H9 (cell line): ENCODE measurements around the gene VEGFB. TPM values are rescaled to one million over a fixed set of nuclear protein-coding genes. Genes with fewer than 3 reads are reported as not detected.

Experiments
- DNase-seq: peaks from one replicate; pipeline ENCODE4 v3.0.0-alpha.2; 2017
- H2AFZ ChIP-seq: one replicate; pipeline ENCODE4 v1.6.1; 2013; ENCODE audit warnings: mild to moderate bottlenecking, low read length, control low read depth, moderate library complexity
- H2AK5ac ChIP-seq: 2 replicates; pipeline ENCODE4 v1.6.1; 2013; ENCODE audit warnings: low read length, control low read depth, mixed read lengths; ENCODE audit not compliant: insufficient read length
- H2BK120ac ChIP-seq: one replicate; pipeline ENCODE4 v1.6.1; 2013; ENCODE audit warnings: low read depth, mild to moderate bottlenecking, low read length, control low read depth, inconsistent platforms; ENCODE audit not compliant: poor library complexity, severe bottlenecking
- H2BK12ac ChIP-seq: 2 replicates; pipeline ENCODE4 v1.6.1; 2013; ENCODE audit warnings: low read length, control low read depth, mixed read lengths, low read depth; ENCODE audit not compliant: insufficient read length
- H2BK15ac ChIP-seq: 2 replicates; pipeline ENCODE4 v1.6.1; 2013; ENCODE audit warnings: low read depth, low read length, control low read depth
- H2BK20ac ChIP-seq: one replicate; pipeline ENCODE4 v1.6.1; 2013; ENCODE audit warnings: low read depth, mild to moderate bottlenecking, low read length, control low read depth, inconsistent platforms; ENCODE audit not compliant: poor library complexity, severe bottlenecking
- H2BK5ac ChIP-seq: 2 replicates; pipeline ENCODE4 v1.6.1; 2013; ENCODE audit warnings: low read length, control low read depth, mixed read lengths; ENCODE audit not compliant: insufficient read length
- H3K14ac ChIP-seq: 2 replicates; pipeline ENCODE4 v1.6.1; 2013; ENCODE audit warnings: low read length, control low read depth; ENCODE audit not compliant: insufficient read depth
- H3K18ac ChIP-seq: 2 replicates; pipeline ENCODE4 v1.6.1; 2013; ENCODE audit warnings: low read depth, mild to moderate bottlenecking, mixed read lengths, low read length, control low read depth; ENCODE audit not compliant: insufficient read length
- H3K23ac ChIP-seq: 2 replicates; pipeline ENCODE4 v1.6.1; 2013; ENCODE audit warnings: low read length, control low read depth, mixed read lengths, low read depth; ENCODE audit not compliant: insufficient read length
- H3K23me2 ChIP-seq: 2 replicates; pipeline ENCODE4 v1.6.1; 2013; ENCODE audit warnings: low read depth, mild to moderate bottlenecking, mixed read lengths, low read length, control low read depth; ENCODE audit not compliant: insufficient read length, poor library complexity, severe bottlenecking
- H3K27ac ChIP-seq: 2 replicates; pipeline ENCODE4 v1.5.1; 2013; ENCODE audit warnings: low read length, control low read depth, mixed read lengths, low read depth; ENCODE audit not compliant: insufficient read length
- H3K27me3 ChIP-seq: 2 replicates; pipeline ENCODE4 v1.6.1; 2013; ENCODE audit warnings: low read length, control low read depth, inconsistent platforms; ENCODE audit not compliant: insufficient read depth
- H3K4ac ChIP-seq: 2 replicates; pipeline ENCODE4 v1.6.1; 2013; ENCODE audit warnings: low read depth, mild to moderate bottlenecking, control low read depth, inconsistent platforms, low read length, moderate library complexity
- H3K4me1 ChIP-seq: 2 replicates; pipeline ENCODE4 v1.6.1; 2013; ENCODE audit warnings: low read length, control low read depth, inconsistent platforms; ENCODE audit not compliant: insufficient read depth
- H3K4me2 ChIP-seq: 2 replicates; pipeline ENCODE4 v1.6.1; 2013; ENCODE audit warnings: low read length, control low read depth, mixed read lengths; ENCODE audit not compliant: insufficient read length, insufficient read depth
- H3K56ac ChIP-seq: 2 replicates; pipeline ENCODE4 v1.6.1; 2013; ENCODE audit warnings: low read depth, mild to moderate bottlenecking, mixed read lengths, low read length, control low read depth; ENCODE audit not compliant: insufficient read length
- H3K79me1 ChIP-seq: 2 replicates; pipeline ENCODE4 v1.6.1; 2013; ENCODE audit warnings: low read depth, mild to moderate bottlenecking, moderate library complexity, low read length, control low read depth, inconsistent platforms; ENCODE audit not compliant: insufficient read depth, poor library complexity, severe bottlenecking
- H3K79me2 ChIP-seq: 2 replicates; pipeline ENCODE4 v1.6.1; 2013; ENCODE audit warnings: low read length, control low read depth, inconsistent platforms; ENCODE audit not compliant: insufficient read depth
- H3K9ac ChIP-seq: 2 replicates; pipeline ENCODE4 v1.6.1; 2013; ENCODE audit warnings: low read length, control low read depth, mixed read lengths; ENCODE audit not compliant: insufficient read length; ENCODE audit errors: extremely low read depth
- H3K9me3 ChIP-seq: one replicate; pipeline ENCODE4 v1.6.1; 2013; ENCODE audit warnings: low read depth, low read length, inconsistent platforms; ENCODE audit not compliant: control insufficient read depth
- H3T11ph ChIP-seq: one replicate; pipeline ENCODE4 v1.6.1; 2013; ENCODE audit warnings: mild to moderate bottlenecking, low read length, control low read depth, inconsistent platforms
- H4K20me1 ChIP-seq: one replicate; pipeline ENCODE4 v1.6.1; 2013; ENCODE audit not compliant: control insufficient read depth, insufficient read length, insufficient read depth
- H4K5ac ChIP-seq: 2 replicates; pipeline ENCODE4 v1.6.1; 2013; ENCODE audit warnings: low read depth, mild to moderate bottlenecking, mixed read lengths, low read length, control low read depth; ENCODE audit not compliant: insufficient read length
- H4K8ac ChIP-seq: replicated peaks from 2 replicates; pipeline ENCODE4 v1.6.1; 2013; ENCODE audit warnings: low read length, control low read depth, mixed read lengths, low read depth; ENCODE audit not compliant: insufficient read length
- H4K91ac ChIP-seq: 2 replicates; pipeline ENCODE4 v1.6.1; 2013; ENCODE audit warnings: low read depth, mild to moderate bottlenecking, moderate library complexity, mixed read lengths, low read length, control low read depth; ENCODE audit not compliant: insufficient read length
- H3K27ac Mint-ChIP-seq, 3 experiments: 2 replicates in 2 of 3; 3 replicates in 1 of 3; pipeline ENCODE4 v1.8.0; 2020 to 2021; ENCODE audit warnings: mixed read lengths in 3 of 3, mild to moderate bottlenecking in 1 of 3, moderate library complexity in 1 of 3
- H3K27me3 Mint-ChIP-seq: 2 replicates; pipeline ENCODE4 v1.8.0; 2021; ENCODE audit warnings: low read depth, mild to moderate bottlenecking, moderate library complexity, mixed read lengths
- H3K36me3 Mint-ChIP-seq, 3 experiments: 2 replicates in 2 of 3; 3 replicates in 1 of 3; pipeline ENCODE4 v1.8.0; 2020 to 2021; ENCODE audit warnings: low read depth in 3 of 3, mixed read lengths in 3 of 3; ENCODE audit not compliant: insufficient read depth in 1 of 3
- H3K4me1 Mint-ChIP-seq, 2 experiments: 2 replicates each; pipeline ENCODE4 v1.8.0; 2020; ENCODE audit warnings: mixed read lengths in 2 of 2
- H3K4me3 Mint-ChIP-seq, 2 experiments: 2 replicates in 1 of 2; 3 replicates in 1 of 2; pipeline ENCODE4 v1.8.0; 2020 to 2021; ENCODE audit warnings: mild to moderate bottlenecking in 2 of 2, mixed read lengths in 2 of 2, moderate library complexity in 1 of 2
- H3K9me3 Mint-ChIP-seq, 2 experiments: 2 replicates in 1 of 2; 3 replicates in 1 of 2; pipeline ENCODE4 v1.8.0; 2020; ENCODE audit warnings: mild to moderate bottlenecking in 2 of 2, mixed read lengths in 2 of 2, moderate library complexity in 1 of 2
- WGBS: extraction: QIAGEN DNeasy Blood & Tissue Kit; methylation state at CpG from one replicate; pipeline ENCODE4 v1.1.7; 2013; ENCODE audit warnings: missing lambda C conversion rate, low lambda C conversion rate, mixed read lengths; ENCODE audit not compliant: insufficient read length; ENCODE audit errors: extremely low coverage; 5-methylcytosine and 5-hydroxymethylcytosine counted together
- total RNA-seq: library from RNA; stranded (reverse); gene quantifications from 2 replicates; pipeline ENCODE4 v1.2.1, GENCODE V29; 2021
- TF ChIP-seq, protein P1 (sequence below): fragments of 200-600 bp; sonication (generic); conservative IDR thresholded peaks from 3 replicates; pipeline ENCODE4 v1.8.0; 2021; ENCODE audit warnings: antibody characterized with exemption, mild to moderate bottlenecking

Gene VEGFB
- total RNA-seq, 1 experiment from 2014 or later: 57.7 TPM

DNA sequence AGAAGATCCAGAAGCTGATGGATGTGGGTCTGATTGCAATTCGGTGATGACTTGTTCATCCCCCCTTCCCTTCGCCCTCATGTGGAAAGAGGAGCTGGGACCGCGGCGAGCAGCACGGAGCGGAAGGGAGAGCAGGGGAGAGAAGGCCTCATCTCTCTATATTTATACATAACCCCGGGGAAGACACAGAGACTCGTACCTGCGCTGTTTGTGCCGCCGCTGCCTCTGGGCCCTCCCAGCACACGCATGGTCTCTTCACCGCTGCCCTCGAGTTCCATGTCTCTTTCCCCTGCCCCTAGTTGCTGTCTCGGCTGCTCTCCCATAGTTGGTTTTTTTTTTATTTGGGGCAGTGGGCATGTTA is 30.3 kb upstream of the VEGFB start:
- H4K91ac ChIP-seq: no peak overlapping the region
- no peak overlapping the region for H2BK20ac ChIP-seq
- Mint-ChIP-seq H3K9me3 (no peaks in the 10 kb centered on the region; a peak in 1 of 5 replicates), H3K27me3 (no peaks in the 10 kb centered on the region), H3K4me1 (peaks cover 13 to 14% of the 10 kb centered on the region in 2 experiments), H3K27ac (peak overlapping the region; percentile 62 to 91 (median 88); a peak in 4 of 7 replicates), H3K36me3 (peaks cover 43 to 81% (median 72%) of the 10 kb centered on the region in 3 experiments; a peak in 6 of 7 replicates), H3K4me3 (peak overlapping the region in 1 of 2 experiments; percentile 16; a peak in 1 of 5 replicates)
- H3K4me2 ChIP-seq: no peak overlapping the region
- no peak overlapping the region for H3K27ac ChIP-seq
- H3K18ac ChIP-seq: no peak overlapping the region
- H3K4me1 ChIP-seq: no peaks in the 10 kb centered on the region
- TF ChIP-seq, protein P1, sequence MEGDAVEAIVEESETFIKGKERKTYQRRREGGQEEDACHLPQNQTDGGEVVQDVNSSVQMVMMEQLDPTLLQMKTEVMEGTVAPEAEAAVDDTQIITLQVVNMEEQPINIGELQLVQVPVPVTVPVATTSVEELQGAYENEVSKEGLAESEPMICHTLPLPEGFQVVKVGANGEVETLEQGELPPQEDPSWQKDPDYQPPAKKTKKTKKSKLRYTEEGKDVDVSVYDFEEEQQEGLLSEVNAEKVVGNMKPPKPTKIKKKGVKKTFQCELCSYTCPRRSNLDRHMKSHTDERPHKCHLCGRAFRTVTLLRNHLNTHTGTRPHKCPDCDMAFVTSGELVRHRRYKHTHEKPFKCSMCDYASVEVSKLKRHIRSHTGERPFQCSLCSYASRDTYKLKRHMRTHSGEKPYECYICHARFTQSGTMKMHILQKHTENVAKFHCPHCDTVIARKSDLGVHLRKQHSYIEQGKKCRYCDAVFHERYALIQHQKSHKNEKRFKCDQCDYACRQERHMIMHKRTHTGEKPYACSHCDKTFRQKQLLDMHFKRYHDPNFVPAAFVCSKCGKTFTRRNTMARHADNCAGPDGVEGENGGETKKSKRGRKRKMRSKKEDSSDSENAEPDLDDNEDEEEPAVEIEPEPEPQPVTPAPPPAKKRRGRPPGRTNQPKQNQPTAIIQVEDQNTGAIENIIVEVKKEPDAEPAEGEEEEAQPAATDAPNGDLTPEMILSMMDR: no peak
- no peaks in the 10 kb centered on the region for H3K9me3 ChIP-seq
- no peaks in the 10 kb centered on the region for H4K20me1 ChIP-seq
- H3K56ac ChIP-seq: no peak overlapping the region
- no CpG with 5 or more reads among the region's 16 CpGs for WGBS
- H4K5ac ChIP-seq: no peak overlapping the region
- no peak overlapping the region for H2AK5ac ChIP-seq
- H3K79me2 ChIP-seq: no peaks in the 10 kb centered on the region
- no peak overlapping the region for H2BK12ac ChIP-seq
- H2BK120ac ChIP-seq: no peak overlapping the region
- no peaks in the 10 kb centered on the region for H3K79me1 ChIP-seq
- H2BK5ac ChIP-seq: no peak overlapping the region
- no peak overlapping the region for H3K23ac ChIP-seq
- no peak overlapping the region for H3T11ph ChIP-seq
- no peak overlapping the region for H2AFZ ChIP-seq
- no peaks in the 10 kb centered on the region for H3K27me3 ChIP-seq
- no peak overlapping the region for H3K4ac ChIP-seq
- H3K14ac ChIP-seq: no peak overlapping the region
- H2BK15ac ChIP-seq: no peak overlapping the region
- no peak for DNase-seq
- no peaks in the 10 kb centered on the region for H3K23me2 ChIP-seq
- H4K8ac ChIP-seq: no peak overlapping the region
- H3K9ac ChIP-seq: no peak overlapping the region
